NT2/D1 (cell line): Measurements from ENCODE around the gene ZNF140.

Experiments used
- SUZ12 ChIP-seq: IDR thresholded peaks from 2 replicates; pipeline ENCODE4 v1.6.1; 2011; ENCODE audit not compliant: insufficient read length, insufficient read depth; ENCODE audit errors: extremely low read depth
- ZNF274 ChIP-seq: IDR thresholded peaks from 2 replicates; pipeline ENCODE4 v1.6.1; 2011; ENCODE audit warnings: mild to moderate bottlenecking, low read depth, low read length

GRCh38 chr12:133105620-133106019, 24.9 kb downstream of the ZNF140 start:
- TF ChIP-seq ZNF274 (no peak), SUZ12 (no peak)
